Erythroblast (primary cell): ENCODE measurements around the gene TCEAL3.

Source experiments
- DNase-seq, 2 experiments: peaks; one replicate each; lab custom pipeline; 2025; lab: John Stamatoyannopoulos, UW
- GATA1 ChIP-seq: IDR thresholded peaks from 2 replicates; pipeline ENCODE4 v1.6.1; 2011; ENCODE audit warnings: low read depth, mild to moderate bottlenecking, control low read depth, low read length, moderate library complexity
- POLR2A ChIP-seq: IDR thresholded peaks from 2 replicates; pipeline ENCODE4 v1.6.1; 2011; ENCODE audit warnings: mild to moderate bottlenecking, low read length

Gene TCEAL3

GRCh38 chrX:103608306-103608963 is 672 bp downstream of the TCEAL3 start:
- DNase-seq: no peak
- TF ChIP-seq POLR2A: no peak
- TF ChIP-seq GATA1: no peak

GRCh38 chrX:103610282-103610681 is 2.5 kb downstream of the TCEAL3 start:
- no peak for DNase-seq
- no peak for TF ChIP-seq POLR2A
- no peak for TF ChIP-seq GATA1

- DNase-seq: no peak
- TF ChIP-seq POLR2A: no peak
- no peak for TF ChIP-seq GATA1
Observed at GRCh38 chrX:103613362-103613890, 5.7 kb downstream of the TCEAL3 start.

GRCh38 chrX:103614999-103615398 is 7.2 kb downstream of the TCEAL3 start:
- TF ChIP-seq GATA1 (no peak), POLR2A (no peak)
- DNase-seq: no peak

DNA sequence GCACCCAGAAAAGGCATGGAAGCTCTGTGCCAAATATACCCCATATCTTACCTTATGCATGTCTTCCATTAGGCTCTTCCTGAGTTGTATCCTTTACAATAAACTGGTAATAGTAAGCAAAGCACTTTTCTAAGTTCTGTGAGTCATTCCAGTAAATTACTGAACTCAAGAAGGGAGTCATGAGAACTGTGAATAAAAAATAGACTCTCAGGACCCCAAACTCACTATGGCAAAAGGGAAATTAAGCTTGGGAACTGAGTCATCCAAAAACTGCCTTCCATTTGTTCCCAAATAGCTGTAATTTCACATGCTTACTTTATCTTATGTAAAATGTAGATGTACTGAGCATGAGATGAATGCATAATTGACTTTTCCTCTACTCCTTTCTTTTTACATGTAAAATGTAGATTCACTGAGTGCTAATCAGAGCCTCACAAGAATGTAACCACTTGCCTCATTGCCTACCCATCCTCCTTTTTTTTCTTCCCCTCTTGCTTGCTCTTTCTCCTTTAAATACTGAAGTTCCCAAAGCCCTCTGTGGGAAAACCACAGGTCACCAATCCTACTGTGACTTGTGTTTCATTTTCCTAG is 8.1 kb downstream of the TCEAL3 start:
- no peak for TF ChIP-seq GATA1
- TF ChIP-seq POLR2A: no peak
- DNase-seq: no peak

DNA sequence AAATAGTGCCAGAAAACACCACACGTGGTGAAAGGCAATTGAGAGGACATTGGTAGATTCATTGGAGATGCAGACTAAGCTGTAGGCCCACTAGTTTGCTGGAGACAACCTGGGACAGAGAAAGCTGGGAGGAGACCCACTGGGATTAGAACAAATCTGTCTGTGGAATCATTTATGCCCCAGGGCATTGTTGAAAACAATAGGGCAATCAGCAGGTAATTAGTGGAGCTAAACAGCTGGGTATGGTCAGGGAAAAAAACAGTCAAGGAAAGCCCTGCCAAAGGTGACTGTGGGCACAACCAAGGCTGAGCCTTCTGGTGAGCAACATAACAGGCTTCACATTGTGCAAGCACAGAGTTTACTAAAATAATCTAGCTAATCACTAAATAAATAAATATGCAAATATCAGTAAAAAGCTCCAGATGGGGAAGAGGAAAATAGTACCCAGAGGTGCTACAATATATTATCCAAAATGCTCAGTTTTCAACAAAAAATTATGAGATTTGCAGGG is 9.0 kb downstream of the TCEAL3 start:
- no peak for DNase-seq
- TF ChIP-seq POLR2A (no peak), GATA1 (no peak)

- DNase-seq: no peak
Observed at GRCh38 chrX:103624111-103624510, 16.3 kb downstream of the TCEAL3 start.

DNA sequence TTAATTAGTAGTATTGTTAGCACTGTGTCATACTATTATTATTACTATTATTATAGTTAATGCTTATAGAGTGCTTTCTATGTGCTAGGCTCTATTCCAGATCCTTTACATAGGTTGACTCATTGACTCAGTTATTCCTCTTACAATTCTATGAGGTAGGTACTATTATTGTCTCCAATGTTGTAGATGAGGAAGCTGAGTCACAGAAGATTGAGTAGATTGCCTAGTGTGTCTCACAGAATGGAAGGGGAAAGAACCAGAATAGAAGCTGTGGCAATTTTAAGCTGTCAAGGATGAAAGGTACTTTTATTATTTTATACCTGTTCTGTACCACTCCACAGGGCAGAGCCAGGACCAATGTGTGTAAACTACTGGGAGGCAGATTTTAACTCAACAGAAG is 19.1 kb downstream of the TCEAL3 start:
- TF ChIP-seq GATA1: no peak
- DNase-seq: no peak

More at GRCh38 chrX:103624111-103624510, 16.3 kb downstream of the TCEAL3 start:
- TF ChIP-seq POLR2A (no peak), GATA1 (no peak)

DNA sequence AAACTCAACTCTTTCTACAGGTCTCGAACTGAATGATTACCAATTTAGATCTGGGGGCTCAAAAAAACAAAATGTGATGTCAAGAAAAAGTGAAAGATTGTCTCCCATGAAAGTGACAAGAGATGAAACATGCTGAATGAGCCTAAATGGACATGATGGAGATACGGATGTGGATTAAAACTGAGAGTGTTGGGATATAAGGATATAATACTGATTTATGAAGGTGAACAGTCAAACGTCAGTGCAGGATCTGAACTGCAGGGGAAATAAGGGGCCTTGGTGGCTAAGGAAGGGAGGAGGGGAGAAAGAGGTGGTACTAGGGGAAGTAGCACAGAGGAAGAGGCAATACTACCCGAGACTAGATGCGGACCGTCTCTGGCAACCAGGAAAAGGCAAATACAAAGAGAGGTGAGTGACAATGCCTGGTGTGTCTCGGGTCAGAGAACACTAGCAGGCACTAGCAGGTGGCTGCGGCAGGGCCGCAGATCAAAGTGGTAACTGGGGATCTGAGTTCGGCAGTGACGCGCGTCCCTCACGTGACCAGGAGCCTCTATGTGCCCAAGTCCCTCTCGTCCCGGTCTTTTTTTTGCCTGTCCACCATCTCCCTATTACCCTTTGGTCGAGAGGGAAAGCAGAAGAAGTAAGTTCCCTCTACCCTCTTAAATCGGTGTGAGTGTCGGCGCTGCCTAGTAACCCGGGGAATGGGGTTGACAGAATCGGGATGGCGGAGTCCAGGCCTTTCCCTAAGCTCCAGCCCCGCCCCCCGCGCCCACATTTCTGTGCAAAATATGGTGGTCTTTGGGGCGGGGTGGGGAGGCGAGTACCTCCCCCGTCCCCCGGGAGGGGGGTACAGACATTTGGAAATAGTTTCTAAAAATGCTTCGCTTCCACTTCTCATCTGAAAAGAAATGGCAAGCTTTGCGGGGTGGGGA is 20.9 kb downstream of the TCEAL3 start, which contains the start of gene TCEAL1:
Gene TCEAL1, plus strand, starts transcription at position 590 of the 932 bp plus-strand sequence. CDS start 942 bp downstream, outside the sequence.
- TF ChIP-seq GATA1 (no peak), POLR2A (no peak)
- DNase-seq: peak; percentile 50 to 54

- TF ChIP-seq GATA1 (no peak), POLR2A (peak; percentile 23)
- DNase-seq: peak; percentile 39
Observed at GRCh38 chrX:103629318-103630170, 21.8 kb downstream of the TCEAL3 start.

DNA sequence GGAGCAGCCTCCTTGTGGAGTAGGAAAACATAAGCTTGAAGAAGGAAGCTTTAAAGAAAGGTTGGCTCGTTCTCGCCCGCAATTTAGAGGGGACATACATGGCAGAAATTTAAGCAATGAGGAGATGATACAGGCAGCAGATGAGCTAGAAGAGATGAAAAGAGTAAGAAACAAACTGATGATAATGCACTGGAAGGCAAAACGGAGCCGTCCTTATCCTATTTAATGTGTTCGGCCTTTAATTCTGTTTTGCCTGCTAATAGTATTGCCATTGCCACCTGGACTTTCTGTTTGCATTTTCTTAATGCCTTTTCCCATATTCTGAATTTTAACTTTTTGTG is 22.4 kb downstream of the TCEAL3 start:
- TF ChIP-seq GATA1 (no peak), POLR2A (no peak)
- no peak for DNase-seq

- TF ChIP-seq POLR2A (no peak), GATA1 (no peak)
- DNase-seq: no peak
Observed at GRCh38 chrX:103631145-103631544, 23.4 kb downstream of the TCEAL3 start.

DNA sequence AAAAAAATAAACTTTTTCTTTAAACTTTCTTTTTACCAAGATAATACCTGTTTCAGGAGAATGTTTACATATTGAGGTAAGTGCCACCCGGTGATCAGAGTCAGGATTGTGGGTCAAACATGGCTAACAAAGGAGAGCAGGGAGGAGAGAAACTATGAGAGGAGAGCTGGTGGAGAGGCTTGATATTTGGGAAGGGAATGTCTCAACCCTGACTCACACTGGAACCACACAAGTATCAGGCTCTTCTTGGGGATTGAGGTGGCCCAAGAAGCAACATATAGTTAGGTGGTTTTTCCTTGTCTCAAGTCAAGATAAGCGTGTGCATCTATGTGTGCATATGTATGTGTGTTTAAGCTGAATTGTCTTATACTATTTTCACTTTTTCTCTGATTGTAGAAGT is 27.7 kb downstream of the TCEAL3 start:
- DNase-seq: no peak
- no peak for TF ChIP-seq GATA1
- no peak for TF ChIP-seq POLR2A
